Esophagus mucosa (tissue), 1 donor: ENCODE measurements around the gene PPP2R1B. TPM values are rescaled to one million over a fixed set of nuclear protein-coding genes. Genes with fewer than 3 reads are reported as not detected.
"Not testable (repeated sequence)": the region's sequence is repeated elsewhere in the genome, so short reads cannot be mapped to it uniquely, and the experiment has no call there.

Experiments used
- ATAC-seq: fragments of 200-7000 bp; cut with Tn5 transposase; one replicate; pipeline ENCODE4 v1.9.1; 2020
- total RNA-seq: library from RNA; stranded (reverse); gene quantifications from one replicate; pipeline ENCODE4 v1.2.4, GENCODE V29; 2023
- donor health status: DM: yes; HTN: yes; CAD: no.

Gene PPP2R1B
- total RNA-seq, 1 donor from 2014 or later = 28.7 TPM

DNA sequence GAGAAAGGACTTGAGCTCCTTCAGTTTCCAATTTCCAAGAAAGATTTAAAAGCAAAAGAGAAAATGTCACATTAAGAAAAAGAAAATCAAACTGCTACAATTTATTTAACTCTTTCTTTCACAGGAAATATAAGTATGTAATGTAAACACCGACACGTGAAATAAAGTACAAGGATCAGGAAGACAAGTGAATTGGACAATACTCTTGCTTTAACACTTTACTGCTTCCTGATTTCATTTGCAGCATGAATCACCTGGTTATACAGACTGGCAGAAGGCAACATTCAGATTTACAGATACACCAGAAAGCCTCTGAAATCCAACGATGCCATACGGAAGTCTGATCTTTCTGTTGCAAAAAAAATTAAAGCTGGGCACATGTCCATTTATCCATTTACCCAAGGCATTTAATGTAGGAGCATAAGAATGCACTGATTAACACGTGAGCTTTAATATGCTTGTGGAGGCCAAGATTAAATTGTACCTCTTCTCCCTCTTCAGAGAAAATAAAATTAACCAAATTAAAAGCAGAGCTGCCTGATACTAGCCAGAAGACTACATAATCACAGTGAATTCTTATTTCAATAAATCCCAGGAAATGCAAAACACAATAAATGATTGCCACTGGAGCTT is 16.0 kb upstream of the PPP2R1B start:
- ATAC-seq = no peak

DNA sequence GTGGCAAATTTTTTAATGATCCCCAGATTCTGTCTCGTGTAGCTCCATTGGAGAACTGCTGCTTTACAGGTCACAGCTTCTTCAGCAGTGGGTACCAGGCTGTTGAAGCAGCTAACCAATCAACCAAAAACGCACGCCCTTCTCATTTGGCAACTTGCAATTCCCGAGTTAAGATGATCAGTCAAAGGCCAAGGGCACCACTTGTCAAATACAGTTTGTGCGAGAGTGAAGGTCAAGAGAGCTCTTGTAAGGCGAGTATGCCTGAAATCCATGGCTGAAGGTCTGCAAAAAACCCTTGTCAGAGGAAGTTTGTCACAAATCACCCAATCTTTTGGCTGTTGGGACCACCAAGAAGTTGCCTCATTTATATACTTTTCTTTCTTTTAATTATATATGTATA is 12.9 kb upstream of the PPP2R1B start:
- no peak for ATAC-seq

DNA sequence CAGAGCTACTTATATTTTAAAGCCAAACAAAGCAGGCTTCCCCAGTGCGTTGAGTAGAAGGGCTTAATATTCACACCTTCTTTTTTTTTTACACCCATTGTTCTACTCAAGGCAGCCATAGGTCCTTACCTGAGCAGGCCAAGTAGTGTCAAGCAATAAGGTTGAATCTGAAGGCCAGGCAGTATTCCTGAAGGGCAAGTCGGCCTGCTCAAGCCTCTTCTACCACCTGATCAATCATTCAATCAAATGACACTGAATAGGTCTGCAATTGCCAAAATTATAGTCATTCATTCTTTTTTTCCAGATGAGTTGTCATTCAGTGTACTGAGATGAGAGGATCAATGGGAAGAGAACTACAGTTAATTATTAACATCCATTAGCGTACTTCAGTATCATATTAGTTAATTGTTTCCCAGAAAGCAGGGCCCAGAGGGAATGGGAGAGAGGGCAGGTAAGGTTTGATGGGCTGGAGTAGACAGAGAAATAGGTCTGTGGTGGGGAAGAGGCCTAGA is 11.9 kb upstream of the PPP2R1B start:
- no peak for ATAC-seq

- ATAC-seq = peak; percentile 79
Measured at GRCh38 chr11:111777094-111778046, 11.2 kb upstream of the PPP2R1B start.

- peak; percentile 55 for ATAC-seq
Measured at GRCh38 chr11:111776398-111777093, 10.4 kb upstream of the PPP2R1B start.

DNA sequence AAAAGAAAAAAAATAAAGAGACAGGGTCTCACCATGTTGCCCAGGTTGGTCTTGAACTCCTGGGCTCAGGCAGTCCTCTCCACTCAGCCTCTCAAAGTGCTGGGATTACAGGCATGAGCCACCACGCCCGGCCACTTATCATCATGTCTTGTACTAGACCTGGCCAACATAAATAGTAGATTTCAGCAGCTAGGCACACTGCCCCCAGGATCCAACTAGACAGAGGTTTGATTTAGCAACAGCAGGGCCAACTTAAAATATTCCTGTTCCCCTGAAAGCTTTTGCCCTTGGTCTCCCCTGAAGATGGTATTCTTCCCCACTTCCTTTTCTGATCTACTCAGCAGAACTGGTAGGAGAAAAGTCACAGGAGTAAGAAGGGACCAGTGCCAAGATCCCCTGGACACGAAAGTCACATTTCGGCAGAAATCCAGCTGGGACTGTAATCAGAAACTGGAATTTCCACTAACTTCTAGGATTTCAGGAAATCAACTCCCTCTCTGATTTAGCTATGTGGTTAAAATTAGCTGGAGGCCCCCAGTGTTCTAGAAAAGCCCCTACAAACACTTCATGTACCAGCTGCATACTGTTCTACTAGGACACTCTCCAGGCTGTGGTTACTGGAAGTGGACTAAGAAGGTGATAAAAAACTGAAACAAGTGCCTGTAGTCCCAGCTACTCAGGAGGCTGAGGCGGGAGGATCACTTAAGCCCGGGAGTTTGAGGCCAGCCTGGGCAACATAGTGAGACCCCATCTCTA is 8.9 kb upstream of the PPP2R1B start:
- no peak for ATAC-seq

- no peak for ATAC-seq
Measured at GRCh38 chr11:111772535-111772934, 6.3 kb upstream of the PPP2R1B start.

- not testable (repeated sequence) for ATAC-seq
Measured at GRCh38 chr11:111771205-111771604, 5.0 kb upstream of the PPP2R1B start.

DNA sequence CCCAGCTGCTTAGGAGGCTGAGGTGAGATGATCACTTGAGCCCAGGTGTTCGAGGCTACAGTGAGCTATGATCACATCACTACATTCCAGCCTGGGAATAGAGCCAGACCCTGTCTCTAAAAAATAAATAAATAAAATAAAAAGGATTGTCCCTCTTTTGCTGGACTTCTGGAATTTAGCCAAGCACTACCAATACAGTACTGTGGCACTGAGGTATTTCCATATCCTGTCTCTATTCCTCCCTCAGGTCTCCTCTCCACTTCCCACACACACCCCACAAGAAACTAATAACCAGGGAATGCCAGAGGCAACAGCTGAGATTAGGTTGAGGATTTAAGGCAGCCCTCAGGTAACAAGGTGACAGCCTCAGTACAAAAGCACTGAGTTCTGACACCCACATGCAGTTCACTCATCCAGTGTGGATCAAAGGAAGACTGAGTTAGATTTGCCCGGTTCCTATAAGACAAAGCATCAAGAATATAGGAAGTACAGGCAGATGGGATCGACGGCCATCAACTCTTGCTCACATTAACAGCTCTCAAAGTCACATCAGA is 4.5 kb upstream of the PPP2R1B start:
- ATAC-seq = no peak

- ATAC-seq = no peak
Measured at GRCh38 chr11:111766834-111767142, 599 bp upstream of the PPP2R1B start.

GRCh38 chr11:111765320-111765983 is 737 bp downstream of the PPP2R1B start:
- ATAC-seq = peak; percentile 35

GRCh38 chr11:111764621-111765020 is 1.6 kb downstream of the PPP2R1B start:
- no peak for ATAC-seq

- ATAC-seq = no peak
Measured at GRCh38 chr11:111762981-111763643, 3.1 kb downstream of the PPP2R1B start.

DNA sequence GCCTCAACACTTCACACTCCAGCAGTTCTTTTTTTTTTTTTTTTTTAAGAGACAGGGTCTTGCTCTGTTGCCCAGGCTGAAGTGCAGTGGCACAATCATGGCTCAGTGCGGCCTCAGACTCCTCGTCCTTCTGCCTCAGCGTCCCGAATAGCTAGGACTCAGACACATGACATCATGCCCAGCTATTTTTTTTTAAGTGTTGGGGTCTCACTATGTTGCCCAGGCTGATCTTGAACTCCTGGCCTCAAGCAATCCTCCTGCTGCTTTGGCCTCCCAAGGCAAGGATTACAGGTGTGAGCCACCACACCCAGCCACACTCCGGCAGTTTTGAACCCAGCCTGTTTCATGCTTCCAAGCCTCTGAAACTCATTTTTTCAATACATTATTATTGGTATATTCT is 3.7 kb downstream of the PPP2R1B start:
- ATAC-seq = no peak

- no peak for ATAC-seq
Measured at GRCh38 chr11:111761036-111761435, 5.2 kb downstream of the PPP2R1B start.

DNA sequence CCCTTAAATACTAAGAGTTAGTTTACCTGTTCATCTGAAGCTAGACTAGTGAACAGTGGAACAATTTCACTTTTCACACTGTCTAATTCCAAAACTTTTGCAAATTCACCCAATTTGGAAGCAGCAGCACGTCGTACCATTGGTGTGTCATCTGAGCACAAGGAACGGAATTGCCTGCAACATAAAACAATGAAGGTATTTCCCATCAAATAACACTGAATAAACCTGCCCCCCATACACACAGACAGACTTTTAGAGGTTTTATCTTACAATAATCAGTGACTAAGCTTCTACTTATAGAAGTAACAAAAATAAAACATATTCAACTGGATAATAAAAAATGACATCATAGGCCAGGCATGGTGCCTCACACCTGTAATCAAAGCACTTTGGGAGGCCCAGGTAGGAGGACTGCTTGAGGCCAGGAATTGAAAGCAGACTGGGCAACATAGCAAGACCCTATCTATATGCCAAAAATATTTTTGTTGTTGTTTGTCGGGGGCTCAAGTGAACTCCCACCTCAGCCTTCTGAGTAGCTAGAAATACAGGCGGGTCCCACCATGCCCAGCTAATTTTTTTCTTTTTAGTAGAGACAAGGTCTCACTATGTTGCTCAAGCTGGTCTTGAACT is 6.3 kb downstream of the PPP2R1B start:
- ATAC-seq = no peak

DNA sequence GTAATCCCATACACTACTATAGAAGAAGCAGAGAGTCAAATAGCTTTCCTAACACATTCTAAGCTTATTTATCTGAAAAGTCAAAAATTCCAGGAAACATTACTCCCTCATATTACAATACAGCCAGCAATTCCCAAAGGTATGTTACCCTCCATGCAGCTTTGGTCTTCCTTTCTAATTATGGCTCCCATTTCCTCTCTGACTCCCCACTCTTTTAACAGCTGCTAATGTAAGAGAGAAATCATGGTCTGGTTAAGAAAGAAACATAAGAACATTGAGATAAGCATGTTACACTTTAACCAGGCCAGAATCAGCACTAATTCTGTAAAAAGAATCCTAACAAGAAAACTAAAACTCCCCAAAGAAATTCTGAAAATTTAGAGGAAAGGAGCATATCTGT is 6.8 kb downstream of the PPP2R1B start:
- ATAC-seq = no peak

DNA sequence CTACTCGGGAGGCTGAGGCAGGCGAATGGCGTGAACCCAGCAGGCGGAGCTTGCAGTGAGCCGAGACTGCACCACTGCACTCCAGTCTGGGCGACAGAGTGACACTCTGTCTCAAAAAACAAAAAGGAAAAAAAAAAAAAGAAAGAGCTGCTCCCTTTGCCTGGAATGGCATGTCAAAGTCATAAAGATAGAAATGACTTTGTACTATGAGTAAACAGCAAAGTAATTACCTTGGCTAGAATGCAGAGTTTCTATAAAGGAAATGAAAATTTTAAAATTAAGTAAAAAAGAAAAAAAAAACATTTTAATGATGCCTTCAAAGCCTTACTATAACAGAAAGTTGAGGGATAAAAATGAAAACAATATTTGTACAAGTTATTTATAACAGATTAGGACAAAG is 10.1 kb downstream of the PPP2R1B start:
- ATAC-seq = no peak

GRCh38 chr11:111749646-111750045 is 16.5 kb downstream of the PPP2R1B start:
- no peak for ATAC-seq

DNA sequence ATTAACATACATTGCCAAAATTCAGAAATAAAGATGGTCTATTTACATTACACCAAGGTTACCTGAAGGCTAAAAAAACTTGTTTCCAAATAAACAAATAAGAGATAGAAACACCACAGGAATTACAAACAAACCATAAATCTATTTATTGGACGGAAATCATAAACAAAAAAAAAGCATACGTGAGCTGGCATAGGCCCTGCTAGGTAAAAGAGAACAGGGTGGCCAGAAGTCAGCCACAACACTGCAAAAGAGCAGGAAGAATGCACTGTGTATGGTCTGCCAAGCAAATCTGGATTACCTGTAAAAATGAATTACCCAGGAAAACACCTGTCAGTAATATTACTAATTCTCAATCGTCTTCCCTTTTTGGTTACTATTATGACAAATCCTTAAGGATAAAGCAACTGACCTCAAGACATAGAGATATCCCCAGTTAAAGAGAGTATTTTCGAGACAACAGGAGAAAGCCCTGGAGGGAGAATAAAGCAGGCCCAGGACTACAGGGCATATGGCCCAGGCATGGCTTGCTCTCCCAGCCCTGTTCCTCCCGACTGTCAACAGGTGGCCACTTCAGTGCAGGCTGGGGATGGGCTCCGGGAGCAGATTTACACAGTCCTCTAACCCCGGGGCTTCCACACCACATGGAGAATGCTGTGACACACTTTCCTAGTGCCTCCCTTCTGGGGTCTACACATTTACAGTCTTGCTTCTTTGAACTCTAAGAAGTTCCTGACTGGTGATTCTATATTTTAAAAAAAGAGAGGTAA is 18.0 kb downstream of the PPP2R1B start:
- ATAC-seq = no peak
